GM21526 (cell line): ENCODE data around the gene GIGYF2.

Experiments
- ATAC-seq: cut with Tn5 transposase; IDR thresholded peaks from one replicate; pipeline ENCODE4 v1.9.1; 2021; ENCODE audit warnings: moderate library complexity; ENCODE audit not compliant: unreplicated experiment, low FRiP score

The GIGYF2 gene

GRCh38 chr2:232860593-232861241, 163.6 kb downstream of the GIGYF2 start:
- ATAC-seq, result no peak

GRCh38 chr2:232861353-232861752, 164.2 kb downstream of the GIGYF2 start:
- ATAC-seq, result no peak

- ATAC-seq, result no peak
Observed at GRCh38 chr2:232863996-232864395, 166.9 kb downstream of the GIGYF2 start.

DNA sequence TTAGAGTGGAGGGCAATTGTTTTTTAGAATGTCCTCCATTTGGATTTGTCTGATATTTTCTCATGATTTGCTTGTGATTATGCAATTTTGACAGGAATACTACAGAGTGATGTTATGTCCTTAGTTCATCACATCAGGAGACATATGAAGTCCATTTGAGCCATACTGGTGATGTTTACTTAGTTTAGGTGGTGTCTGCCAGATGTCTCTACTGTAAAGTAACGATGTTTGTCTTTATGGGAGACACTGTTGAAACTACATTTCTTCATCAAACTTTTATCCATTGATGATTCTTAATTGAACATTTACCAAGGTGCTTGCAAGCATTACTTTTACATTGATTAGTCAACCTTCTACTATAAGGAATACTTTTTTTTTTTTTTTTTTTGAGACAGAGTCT, 168.0 kb downstream of the GIGYF2 start:
- no peak for ATAC-seq

DNA sequence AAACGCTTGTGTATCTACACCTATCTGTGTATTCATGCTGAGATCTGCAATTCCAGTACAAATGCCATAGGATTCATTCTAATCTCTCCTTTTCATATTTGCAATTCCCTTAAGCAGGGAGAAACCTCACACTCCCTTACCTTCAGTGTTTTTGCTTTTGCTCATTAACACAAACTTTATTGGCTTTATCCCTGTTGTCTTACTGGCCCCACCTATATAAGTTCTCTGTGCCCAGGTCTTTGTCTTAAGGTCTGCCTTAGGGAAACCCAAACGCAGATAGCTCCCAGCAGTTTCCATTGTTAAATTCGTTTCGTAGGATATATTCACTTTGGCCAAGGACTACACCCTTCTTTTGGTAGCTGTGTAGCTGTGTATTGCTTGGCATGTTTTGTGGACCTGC, 169.0 kb downstream of the GIGYF2 start:
- no peak for ATAC-seq

DNA sequence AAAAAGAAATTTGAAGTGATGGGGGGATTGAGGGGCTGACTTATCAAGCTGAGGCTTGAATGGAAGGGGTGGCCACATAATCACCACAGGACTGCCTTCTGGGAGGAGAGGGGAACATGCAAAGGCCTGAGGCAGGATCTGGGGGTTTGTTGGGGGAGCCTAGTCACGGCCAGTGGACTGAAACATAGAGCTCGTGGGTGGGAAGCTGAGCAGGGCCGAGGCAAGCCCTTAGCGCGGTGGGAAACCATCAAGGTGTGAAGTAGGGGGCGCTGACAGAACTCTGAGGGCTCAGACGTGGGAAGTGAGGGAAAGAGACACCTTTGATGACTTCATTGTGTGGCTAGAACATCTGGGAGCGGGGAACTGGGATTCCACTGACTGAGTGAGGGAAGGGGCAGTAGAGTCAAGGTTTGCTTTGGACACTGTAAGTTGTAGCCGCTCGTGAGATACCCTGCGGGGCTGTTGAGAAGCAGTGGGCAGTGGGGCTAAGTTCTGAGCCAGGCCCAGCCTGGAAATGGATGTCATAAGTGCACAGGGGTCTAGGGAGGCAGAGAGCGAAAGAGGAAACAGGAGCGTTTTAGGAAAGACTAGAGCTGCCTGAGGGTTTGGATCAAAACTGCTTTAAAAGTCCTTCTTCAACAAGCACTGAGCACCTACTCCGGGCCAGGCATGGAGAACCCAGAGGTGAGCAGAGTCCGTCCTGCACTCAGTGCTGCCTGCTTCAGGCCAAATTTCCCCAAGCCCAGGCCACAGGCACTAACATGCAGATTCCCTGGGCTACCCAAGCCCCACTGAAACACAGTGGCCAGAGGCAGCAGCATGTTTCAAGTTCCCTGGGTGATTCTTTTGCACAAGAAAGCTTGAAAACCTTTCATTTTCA, 172.2 kb downstream of the GIGYF2 start:
- no peak for ATAC-seq

- ATAC-seq, result no peak
Observed at GRCh38 chr2:232870018-232870765, 173.1 kb downstream of the GIGYF2 start, which contains the start of gene SNORC. SNORC (plus strand) TSS chr2:232870264; CDS start chr2:232870342, 78 bp downstream.

DNA sequence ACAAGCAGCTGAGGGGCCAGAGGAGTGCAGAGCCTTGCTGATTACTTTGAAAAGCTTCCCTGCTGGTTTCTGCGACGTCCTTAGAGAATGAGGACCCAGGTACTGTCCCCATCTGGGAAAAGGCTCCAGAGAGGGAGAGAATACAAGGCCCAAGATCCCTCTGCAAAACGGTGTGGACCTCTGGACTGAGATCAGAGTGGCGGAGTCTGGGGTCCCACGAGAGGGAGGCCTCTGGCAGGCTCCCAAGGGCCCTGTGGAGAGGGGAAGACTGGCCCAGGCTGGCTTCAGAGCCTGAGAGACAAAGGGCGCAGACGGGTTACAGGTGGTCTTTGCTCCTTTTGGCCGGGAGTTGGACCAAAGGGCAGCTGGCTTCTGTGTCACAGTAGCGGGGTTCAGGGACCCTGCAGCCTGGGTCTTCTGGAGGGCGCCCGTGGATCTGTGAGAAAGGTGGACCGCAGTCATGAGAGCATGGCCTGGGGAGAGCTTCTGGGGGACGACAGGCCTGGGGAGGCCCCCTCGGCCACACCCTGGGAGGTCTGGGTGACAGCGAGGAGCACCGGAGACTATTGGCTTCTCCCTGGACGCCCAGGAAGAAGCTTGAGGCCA, 173.7 kb downstream of the GIGYF2 start:
- no peak for ATAC-seq

DNA sequence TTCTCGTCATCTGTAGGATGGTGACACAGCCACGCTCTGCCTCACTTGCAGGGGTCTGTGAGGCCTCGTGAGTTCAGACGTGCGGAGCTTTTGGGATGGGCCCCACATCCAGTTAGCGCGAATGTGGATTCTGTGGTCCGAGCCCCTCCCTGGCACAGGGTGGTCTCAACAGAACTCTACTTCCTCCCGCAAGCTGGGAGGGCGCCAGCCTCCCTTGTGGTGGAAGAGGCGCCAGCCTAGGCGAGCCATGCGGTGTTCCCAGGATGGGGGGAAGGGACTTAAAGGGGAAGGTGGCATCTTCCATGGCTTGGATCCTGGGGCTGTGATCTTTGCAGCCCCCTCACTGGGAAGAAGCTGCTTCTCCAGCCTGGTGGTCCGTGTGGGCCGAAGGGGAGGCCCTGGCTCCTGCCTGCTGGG, 174.3 kb downstream of the GIGYF2 start:
- ATAC-seq, result no peak

DNA sequence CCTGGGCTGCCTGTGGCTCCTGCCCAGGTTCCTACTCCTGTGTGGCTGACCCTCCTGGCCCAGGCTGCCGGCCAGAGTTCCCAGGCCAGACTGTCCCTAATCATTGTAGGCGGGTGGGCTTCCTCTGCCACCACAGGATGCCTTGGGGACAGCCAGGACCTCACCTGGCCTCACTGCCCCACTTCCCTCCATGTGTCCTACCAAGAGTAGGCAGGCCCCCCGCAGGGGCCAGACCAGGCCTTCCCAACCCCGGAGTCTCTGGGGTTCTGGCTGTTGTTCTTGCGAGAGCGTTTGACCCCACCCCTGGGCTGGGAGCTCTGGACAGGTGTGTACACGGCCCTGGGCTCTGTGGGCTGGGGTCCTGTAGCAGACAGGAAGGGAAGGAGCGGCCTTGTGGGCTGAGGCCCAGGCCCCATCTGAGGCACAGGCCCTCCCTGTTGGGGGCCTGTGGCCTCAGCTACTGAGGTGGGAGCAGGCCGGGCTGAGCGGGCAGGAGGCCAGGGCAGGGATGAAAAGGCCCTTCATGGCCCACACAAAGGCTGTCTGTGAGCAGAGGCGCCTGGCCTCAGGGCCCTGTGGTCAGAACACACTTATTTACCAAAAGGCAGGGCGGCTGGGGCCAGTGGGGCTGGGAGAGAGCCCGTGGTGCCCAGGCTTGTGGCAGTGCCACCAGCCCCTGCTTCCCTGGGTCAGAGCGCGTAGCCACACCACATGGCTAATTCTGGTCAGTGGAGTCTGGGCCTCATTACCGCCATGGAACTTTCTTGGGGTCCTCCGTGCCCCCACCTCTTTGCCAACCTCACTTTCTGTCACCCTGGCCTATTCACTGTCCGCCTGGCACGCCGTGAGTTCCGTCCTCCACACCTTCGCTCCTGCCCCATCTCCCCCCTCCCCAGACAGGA, 175.0 kb downstream of the GIGYF2 start:
- no peak for ATAC-seq

GRCh38 chr2:232872826-232873225, 175.7 kb downstream of the GIGYF2 start:
- no peak for ATAC-seq

DNA sequence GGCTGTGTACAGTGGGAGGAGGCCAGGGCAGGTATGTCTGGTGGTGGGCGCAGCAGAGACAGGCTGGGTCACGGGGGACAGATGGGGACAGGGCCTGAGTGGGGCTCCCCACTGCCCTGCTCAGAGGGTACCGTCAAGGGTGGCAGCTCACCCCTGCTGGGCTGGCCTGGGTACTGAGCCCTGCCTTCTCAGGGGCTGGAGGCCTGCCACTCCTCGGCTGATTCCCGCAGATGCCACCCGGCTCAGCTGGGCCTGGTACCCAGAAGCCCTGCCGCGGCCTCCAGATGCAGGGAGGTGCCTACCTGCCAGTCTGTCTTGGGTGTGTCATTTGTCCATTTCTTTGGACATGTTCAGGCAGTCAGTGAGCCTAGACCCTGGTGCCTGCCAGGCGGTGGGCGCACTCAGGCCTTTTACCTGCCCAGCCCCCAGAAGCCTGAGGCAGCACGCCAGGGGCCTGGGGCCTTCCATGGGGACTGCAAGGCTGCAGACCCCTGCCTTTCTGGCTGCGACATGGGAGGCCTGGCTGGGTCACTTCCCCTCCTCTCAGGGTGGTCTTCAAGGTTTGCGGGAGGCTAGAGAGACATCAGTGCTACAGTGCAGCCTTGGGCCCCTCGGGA, 176.3 kb downstream of the GIGYF2 start:
- no peak for ATAC-seq

DNA sequence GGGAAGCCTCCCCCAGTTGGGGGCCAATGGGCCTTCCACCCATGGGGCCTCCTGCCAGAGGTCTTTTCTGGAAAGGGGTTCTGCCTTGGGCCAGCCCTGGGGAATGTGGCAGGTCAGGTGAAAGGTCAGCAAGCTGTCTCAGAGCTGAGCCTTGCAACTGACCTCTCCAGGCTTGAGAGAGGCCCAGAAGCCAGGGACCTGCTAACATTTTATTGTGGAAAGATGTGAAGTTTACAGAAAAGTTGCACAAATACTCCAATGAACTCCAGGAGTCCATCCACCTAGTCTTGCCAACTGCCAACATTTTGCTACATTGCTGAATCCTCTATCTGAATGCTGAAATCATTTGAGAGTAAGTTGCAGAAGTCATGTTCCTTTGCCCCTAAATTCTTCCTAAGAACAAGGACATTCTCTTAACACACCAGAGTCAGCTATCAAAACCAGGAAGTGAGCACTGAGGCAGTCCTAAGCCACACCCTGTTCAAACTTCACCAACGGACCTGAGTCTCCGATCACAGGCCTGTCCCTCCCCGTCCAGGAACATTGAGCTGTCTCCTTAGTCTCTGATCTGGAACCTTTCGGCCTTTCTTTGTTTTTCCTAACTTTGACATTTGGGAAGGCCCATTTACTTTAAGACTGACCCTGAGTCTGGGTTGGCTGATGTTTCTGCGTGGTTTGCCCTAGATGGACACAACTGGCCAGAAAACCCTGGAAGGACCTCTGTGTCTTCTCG, 176.9 kb downstream of the GIGYF2 start:
- ATAC-seq, result no peak

DNA sequence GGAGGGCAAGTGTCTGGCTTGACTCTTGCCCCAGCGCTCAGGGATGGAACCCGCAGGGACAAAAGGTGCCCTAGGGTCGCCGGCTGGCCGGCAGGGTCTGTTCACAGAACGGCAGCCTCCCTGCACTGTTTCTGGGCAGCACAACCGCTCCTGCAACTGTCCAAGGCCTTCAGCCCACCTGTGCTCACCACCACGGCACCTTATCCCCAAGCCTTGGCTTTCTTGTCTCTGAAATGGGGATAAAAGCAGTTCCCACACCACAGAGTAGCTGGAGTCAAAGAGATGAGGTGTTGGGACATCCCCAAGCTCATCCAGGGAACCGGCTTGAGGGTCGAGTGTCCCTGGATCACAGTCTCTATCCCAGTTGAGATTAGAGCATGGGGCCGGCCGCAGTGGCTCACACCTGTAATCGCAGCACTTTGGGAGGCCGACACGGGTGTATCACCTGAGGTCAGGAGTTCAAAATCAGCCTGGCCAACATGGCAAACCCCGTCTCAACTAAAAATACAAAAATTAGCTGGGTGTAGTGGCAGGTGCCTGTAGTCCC, 177.6 kb downstream of the GIGYF2 start:
- ATAC-seq, result no peak

DNA sequence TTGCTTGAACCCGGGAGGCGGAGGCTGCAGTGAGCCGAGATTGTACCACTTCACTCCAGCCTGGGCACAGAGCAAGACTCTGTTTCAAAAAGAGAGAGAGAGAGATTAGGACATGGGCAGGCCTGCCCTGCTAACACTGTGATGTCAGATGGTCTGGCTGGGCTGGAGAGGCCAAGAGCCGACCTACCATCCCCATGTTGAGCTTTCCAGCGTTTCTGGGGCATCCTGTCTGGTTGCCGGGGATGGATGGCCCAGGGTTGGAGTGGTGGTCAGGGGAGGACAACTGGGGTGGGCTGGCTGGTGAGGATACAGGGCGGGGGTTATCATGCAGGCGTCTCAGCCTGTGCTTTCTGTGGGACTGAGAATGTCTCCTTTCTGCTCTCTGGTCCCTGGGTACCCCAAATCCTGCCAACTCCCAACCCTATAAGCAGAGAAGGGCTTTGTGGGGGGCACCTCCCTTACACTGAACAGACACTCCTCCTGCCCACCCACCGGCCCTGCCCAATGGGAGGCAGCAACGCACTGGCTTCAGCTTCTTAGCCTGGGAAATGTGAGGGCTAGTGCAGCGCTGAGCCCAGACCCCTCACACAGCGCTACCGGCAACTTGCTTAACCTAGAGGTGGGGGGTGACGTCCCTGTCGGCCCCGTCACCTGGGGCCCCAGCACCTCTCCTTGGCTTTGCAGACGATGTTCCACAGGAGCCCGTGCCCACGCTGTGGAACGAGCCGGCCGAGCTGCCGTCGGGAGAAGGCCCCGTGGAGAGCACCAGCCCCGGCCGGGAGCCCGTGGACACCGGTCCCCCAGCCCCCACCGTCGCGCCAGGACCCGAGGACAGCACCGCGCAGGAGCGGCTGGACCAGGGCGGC, 178.4 kb downstream of the GIGYF2 start:
- ATAC-seq, result no peak

- no peak for ATAC-seq
Observed at GRCh38 chr2:232876161-232876977, 179.2 kb downstream of the GIGYF2 start.
